IMR-90 (cell line): ENCODE results near the gene ACO1. TPM values are rescaled to one million over a fixed set of nuclear protein-coding genes. Genes with fewer than 3 reads are reported as not detected.

Experiments used
- ATAC-seq: fragments of 200-7000 bp; cut with Tn5 transposase; 2 replicates; pipeline ENCODE4 v1.9.1; 2020; ENCODE audit warnings: low read depth, mild to moderate bottlenecking, moderate library complexity
- BruUV-seq: library from RNA; stranded (reverse); fragments of 400-500 nt; replicated peaks from 2 replicates; lab custom pipeline; 2021; lab: Mats Ljungman, UMichigan
- CTCF ChIA-PET: fragments of 300-600 bp; formaldehyde crosslinking; extraction: SDS; loops from one replicate; lab custom pipeline; 2021; ENCODE audit warnings: antibody characterized with exemption; lab: Yijun Ruan, JAX
- POLR2A ChIA-PET: fragments of 300-600 bp; sonication (Branson Sonifier 250); formaldehyde crosslinking; loops from one replicate; lab custom pipeline; 2022; ENCODE audit warnings: antibody characterized with exemption; ENCODE audit not compliant: unreplicated experiment; lab: Charles Lee
- DNase-seq: peaks from one replicate; pipeline ENCODE4 v3.0.0; 2013
- H2AFZ ChIP-seq: replicated peaks from 2 replicates; pipeline ENCODE3; 2013; ENCODE audit warnings: low read length, mild to moderate bottlenecking; ENCODE audit not compliant: poor library complexity
- H2AK5ac ChIP-seq: 2 replicates; pipeline ENCODE4 v1.6.1; 2013; ENCODE audit warnings: low read depth, low read length, inconsistent platforms
- H2AK9ac ChIP-seq: replicated peaks from 2 replicates; pipeline ENCODE3; 2013; ENCODE audit warnings: mild to moderate bottlenecking, low read depth, low read length, moderate library complexity; ENCODE audit not compliant: poor library complexity
- H2BK120ac ChIP-seq: 2 replicates; pipeline ENCODE4 v1.6.1; 2013; ENCODE audit warnings: low read depth, low read length, inconsistent platforms
- H2BK15ac ChIP-seq: 3 replicates; pipeline ENCODE4 v1.6.1; 2013; ENCODE audit warnings: low read depth, low read length, inconsistent platforms
- H2BK20ac ChIP-seq: 2 replicates; pipeline ENCODE4 v1.6.1; 2013; ENCODE audit warnings: low read depth, mild to moderate bottlenecking, inconsistent platforms, low read length, moderate library complexity
- H2BK5ac ChIP-seq: 2 replicates; pipeline ENCODE4 v1.6.1; 2013; ENCODE audit warnings: mild to moderate bottlenecking, low read depth, low read length, inconsistent platforms; ENCODE audit not compliant: poor library complexity, severe bottlenecking
- H3K14ac ChIP-seq: replicated peaks from 2 replicates; pipeline ENCODE4 v1.6.1; 2013; ENCODE audit warnings: low read depth, low read length, inconsistent platforms
- H3K18ac ChIP-seq: 2 replicates; pipeline ENCODE4 v1.6.1; 2013; ENCODE audit warnings: low read depth, low read length, control low read depth
- H3K23ac ChIP-seq: 2 replicates; pipeline ENCODE4 v1.6.1; 2013; ENCODE audit warnings: low read depth, low read length, inconsistent platforms
- H3K27ac ChIP-seq: 2 replicates; pipeline ENCODE4 v1.5.1; 2013; ENCODE audit warnings: mild to moderate bottlenecking, control low read depth, low read length; ENCODE audit not compliant: insufficient read depth
- H3K27me3 ChIP-seq: 2 replicates; pipeline ENCODE4 v1.6.1; 2013; ENCODE audit warnings: low read length; ENCODE audit not compliant: control insufficient read depth, insufficient read depth
- H3K36me3 ChIP-seq: 2 replicates; pipeline ENCODE4 v1.6.1; 2013; ENCODE audit warnings: low read length, mixed read lengths; ENCODE audit not compliant: control insufficient read depth, insufficient read depth
- H3K4ac ChIP-seq: 2 replicates; pipeline ENCODE4 v1.6.1; 2013; ENCODE audit warnings: low read depth, low read length, inconsistent platforms
- H3K4me1 ChIP-seq: 2 replicates; pipeline ENCODE4 v1.6.1; 2013; ENCODE audit warnings: low read length, mixed read lengths; ENCODE audit not compliant: control insufficient read depth, insufficient read depth
- H3K4me2 ChIP-seq: 2 replicates; pipeline ENCODE4 v1.6.1; 2013; ENCODE audit warnings: low read depth, mild to moderate bottlenecking, control low read depth, low read length, moderate library complexity
- H3K4me3 ChIP-seq: 2 replicates; pipeline ENCODE4 v1.5.1; 2013; ENCODE audit warnings: low read depth, mild to moderate bottlenecking, control low read depth, low read length, moderate library complexity; ENCODE audit not compliant: insufficient read depth
- H3K56ac ChIP-seq: 2 replicates; pipeline ENCODE4 v1.6.1; 2013; ENCODE audit warnings: low read length, inconsistent platforms; ENCODE audit not compliant: insufficient read depth; ENCODE audit errors: extremely low read depth
- H3K79me1 ChIP-seq, 2 experiments: 2 replicates each; pipeline ENCODE4 v1.6.1; 2013; ENCODE audit warnings: low read length in 2 of 2, inconsistent platforms in 1 of 2, low read depth in 1 of 2
- H3K9ac ChIP-seq: 2 replicates; pipeline ENCODE4 v1.6.1; 2013; ENCODE audit warnings: low read depth, low read length, control low read depth
- H3K9me1 ChIP-seq: 2 replicates; pipeline ENCODE4 v1.6.1; 2013; ENCODE audit warnings: low read length, inconsistent platforms; ENCODE audit not compliant: insufficient read depth
- H3K9me3 ChIP-seq: 2 replicates; pipeline ENCODE4 v1.6.1; 2013; ENCODE audit warnings: low read length; ENCODE audit not compliant: control insufficient read depth, insufficient read depth
- H4K20me1 ChIP-seq: 2 replicates; pipeline ENCODE4 v1.6.1; 2013; ENCODE audit warnings: low read length, inconsistent platforms; ENCODE audit not compliant: insufficient read depth
- H4K5ac ChIP-seq: 2 replicates; pipeline ENCODE4 v1.6.1; 2013; ENCODE audit warnings: mild to moderate bottlenecking, low read depth, low read length, control low read depth
- H4K8ac ChIP-seq, 2 experiments: 2 replicates each; pipeline ENCODE4 v1.6.1; 2013; ENCODE audit warnings: low read depth in 2 of 2, low read length in 2 of 2, control low read depth in 1 of 2, inconsistent platforms in 1 of 2
- H4K91ac ChIP-seq: 2 replicates; pipeline ENCODE4 v1.6.1; 2013; ENCODE audit warnings: low read depth, low read length, inconsistent platforms; ENCODE audit not compliant: insufficient read depth
- BHLHE40 ChIP-seq: fragments of 150-350 bp; IDR thresholded peaks from 2 replicates; pipeline ENCODE4 v1.6.1; 2016; ENCODE audit warnings: mild to moderate bottlenecking, low read depth, low read length
- POLR2A ChIP-seq: IDR thresholded peaks from 2 replicates; pipeline ENCODE4 v1.6.1; 2012; ENCODE audit warnings: mild to moderate bottlenecking, low read depth, low read length
- RFX5 ChIP-seq: IDR thresholded peaks from 2 replicates; pipeline ENCODE4 v1.8.0; 2012; ENCODE audit warnings: low read depth, mild to moderate bottlenecking, low read length, moderate library complexity
- WGBS, 2 experiments: methylation state at CpG; one replicate each; pipeline versions ENCODE4 v1.1.5 to v1.1.7; 2013; ENCODE audit warnings: missing lambda C conversion rate in 2 of 2; ENCODE audit not compliant: insufficient read length in 1 of 2; ENCODE audit errors: extremely low coverage in 2 of 2; 5-methylcytosine and 5-hydroxymethylcytosine counted together
- dilution Hi-C: fragments of 300-500 bp; cut with HindIII; formaldehyde crosslinking; loops from one replicate; pipeline ENCODE4 v1.14.3; 2018; ENCODE audit warnings: low sequenced_read_pairs; ENCODE audit not compliant: unreplicated experiment
- in situ Hi-C: fragments of 300-500 bp; cut with MboI; formaldehyde crosslinking; loops from 3 replicates; pipeline ENCODE4 v1.14.3; 2019; ENCODE audit warnings: low sequenced_read_pairs, inconsistent platforms, mixed read lengths
- intact Hi-C: fragments of 100-400 bp; cut with micrococcal nuclease; formaldehyde crosslinking; loops from 2 replicates; pipeline ENCODE4 v1.10.0; 2022
- polyA plus RNA-seq, 3 experiments: library from polyadenylated mRNA; depleted of rRNA; stranded (reverse); fragments of >200 nt; gene quantifications; 2 replicates each; pipeline ENCODE4 v1.2.3, GENCODE V29; 2012; ENCODE audit warnings: low replicate concordance in 1 of 3
- total RNA-seq: library from RNA; depleted of rRNA; stranded (reverse); fragments of >200 nt; gene quantifications from 2 replicates; pipeline ENCODE4 v1.2.3, GENCODE V29; 2012

Gene ACO1
- total and polyA plus RNA-seq, 2 of the 4 experiments (the other 2 are of a cell fraction) = 85.9 to 158 TPM

- BruUV-seq = no TSS peak
- CTCF ChIA-PET = no interaction called here
- POLR2A ChIA-PET = no interaction called here
Measured at GRCh38 chr9:32340361-32340760, 44.1 kb upstream of the ACO1 start.

More at GRCh38 chr9:32340361-32340760, 44.1 kb upstream of the ACO1 start:
- intact Hi-C loops (no loop called here), in situ Hi-C loops (no loop called here), dilution Hi-C loops (no loop called here)
- H3K23ac ChIP-seq = no peak overlapping the region
- TF ChIP-seq RFX5 = no peak
- no peak for TF ChIP-seq BHLHE40
- no peak for TF ChIP-seq POLR2A
- ATAC-seq (no peak), DNase-seq (no peak)
- no peaks in the 10 kb centered on the region for H4K20me1 ChIP-seq
- no peak overlapping the region for H3K14ac ChIP-seq
- H3K9ac ChIP-seq = no peak overlapping the region
- H2BK120ac ChIP-seq = no peak overlapping the region
- H3K9me1 ChIP-seq = no peaks in the 10 kb centered on the region
- H3K79me1 ChIP-seq = no peaks in the 10 kb centered on the region
- H2BK20ac ChIP-seq = no peak overlapping the region
- H2AK9ac ChIP-seq = no peak overlapping the region
- no peaks in the 10 kb centered on the region for H3K36me3 ChIP-seq
- H3K18ac ChIP-seq = no peak overlapping the region
- no peak overlapping the region for H3K4me2 ChIP-seq
- no peaks in the 10 kb centered on the region for H3K4me1 ChIP-seq
- no peak overlapping the region for H2AFZ ChIP-seq
- H3K27ac ChIP-seq = no peak overlapping the region
- no peaks in the 10 kb centered on the region for H3K27me3 ChIP-seq
- no peak overlapping the region for H2AK5ac ChIP-seq
- no peak overlapping the region for H4K8ac ChIP-seq
- no peak overlapping the region for H2BK5ac ChIP-seq
- H3K9me3 ChIP-seq = no peaks in the 10 kb centered on the region
- H3K56ac ChIP-seq = no peak overlapping the region
- H3K4ac ChIP-seq = no peak overlapping the region
- H4K91ac ChIP-seq = no peak overlapping the region
- no peak overlapping the region for H4K5ac ChIP-seq
- no peak overlapping the region for H2BK15ac ChIP-seq
- 0% methylated on average over 1 of the region's 5 CpGs; no CpG with 5 or more reads in 1 of the 2 experiments for WGBS, 2 experiments
- H3K4me3 ChIP-seq = no peak overlapping the region
